H9 (cell line): Measurements from ENCODE around the gene KCNE4. TPM values are rescaled to one million over a fixed set of nuclear protein-coding genes. Genes with fewer than 3 reads are reported as not detected.

ENCODE experiments used
- DNase-seq: peaks from one replicate; pipeline ENCODE4 v3.0.0-alpha.2; 2017
- H2AFZ ChIP-seq: one replicate; pipeline ENCODE4 v1.6.1; 2013; ENCODE audit warnings: mild to moderate bottlenecking, low read length, control low read depth, moderate library complexity
- H2AK5ac ChIP-seq: 2 replicates; pipeline ENCODE4 v1.6.1; 2013; ENCODE audit warnings: low read length, control low read depth, mixed read lengths; ENCODE audit not compliant: insufficient read length
- H2BK120ac ChIP-seq: one replicate; pipeline ENCODE4 v1.6.1; 2013; ENCODE audit warnings: low read depth, mild to moderate bottlenecking, low read length, control low read depth, inconsistent platforms; ENCODE audit not compliant: poor library complexity, severe bottlenecking
- H2BK12ac ChIP-seq: 2 replicates; pipeline ENCODE4 v1.6.1; 2013; ENCODE audit warnings: low read length, control low read depth, mixed read lengths, low read depth; ENCODE audit not compliant: insufficient read length
- H2BK15ac ChIP-seq: 2 replicates; pipeline ENCODE4 v1.6.1; 2013; ENCODE audit warnings: low read depth, low read length, control low read depth
- H2BK20ac ChIP-seq: one replicate; pipeline ENCODE4 v1.6.1; 2013; ENCODE audit warnings: low read depth, mild to moderate bottlenecking, low read length, control low read depth, inconsistent platforms; ENCODE audit not compliant: poor library complexity, severe bottlenecking
- H2BK5ac ChIP-seq: 2 replicates; pipeline ENCODE4 v1.6.1; 2013; ENCODE audit warnings: low read length, control low read depth, mixed read lengths; ENCODE audit not compliant: insufficient read length
- H3K14ac ChIP-seq: 2 replicates; pipeline ENCODE4 v1.6.1; 2013; ENCODE audit warnings: low read length, control low read depth; ENCODE audit not compliant: insufficient read depth
- H3K18ac ChIP-seq: 2 replicates; pipeline ENCODE4 v1.6.1; 2013; ENCODE audit warnings: low read depth, mild to moderate bottlenecking, mixed read lengths, low read length, control low read depth; ENCODE audit not compliant: insufficient read length
- H3K23ac ChIP-seq: 2 replicates; pipeline ENCODE4 v1.6.1; 2013; ENCODE audit warnings: low read length, control low read depth, mixed read lengths, low read depth; ENCODE audit not compliant: insufficient read length
- H3K23me2 ChIP-seq: 2 replicates; pipeline ENCODE4 v1.6.1; 2013; ENCODE audit warnings: low read depth, mild to moderate bottlenecking, mixed read lengths, low read length, control low read depth; ENCODE audit not compliant: insufficient read length, poor library complexity, severe bottlenecking
- H3K27ac ChIP-seq: 2 replicates; pipeline ENCODE4 v1.5.1; 2013; ENCODE audit warnings: low read length, control low read depth, mixed read lengths, low read depth; ENCODE audit not compliant: insufficient read length
- H3K27me3 ChIP-seq: 2 replicates; pipeline ENCODE4 v1.6.1; 2013; ENCODE audit warnings: low read length, control low read depth, inconsistent platforms; ENCODE audit not compliant: insufficient read depth
- H3K4ac ChIP-seq: 2 replicates; pipeline ENCODE4 v1.6.1; 2013; ENCODE audit warnings: low read depth, mild to moderate bottlenecking, control low read depth, inconsistent platforms, low read length, moderate library complexity
- H3K4me1 ChIP-seq: 2 replicates; pipeline ENCODE4 v1.6.1; 2013; ENCODE audit warnings: low read length, control low read depth, inconsistent platforms; ENCODE audit not compliant: insufficient read depth
- H3K4me2 ChIP-seq: 2 replicates; pipeline ENCODE4 v1.6.1; 2013; ENCODE audit warnings: low read length, control low read depth, mixed read lengths; ENCODE audit not compliant: insufficient read length, insufficient read depth
- H3K56ac ChIP-seq: 2 replicates; pipeline ENCODE4 v1.6.1; 2013; ENCODE audit warnings: low read depth, mild to moderate bottlenecking, mixed read lengths, low read length, control low read depth; ENCODE audit not compliant: insufficient read length
- H3K79me1 ChIP-seq: 2 replicates; pipeline ENCODE4 v1.6.1; 2013; ENCODE audit warnings: low read depth, mild to moderate bottlenecking, moderate library complexity, low read length, control low read depth, inconsistent platforms; ENCODE audit not compliant: insufficient read depth, poor library complexity, severe bottlenecking
- H3K79me2 ChIP-seq: 2 replicates; pipeline ENCODE4 v1.6.1; 2013; ENCODE audit warnings: low read length, control low read depth, inconsistent platforms; ENCODE audit not compliant: insufficient read depth
- H3K9ac ChIP-seq: 2 replicates; pipeline ENCODE4 v1.6.1; 2013; ENCODE audit warnings: low read length, control low read depth, mixed read lengths; ENCODE audit not compliant: insufficient read length; ENCODE audit errors: extremely low read depth
- H3K9me3 ChIP-seq: one replicate; pipeline ENCODE4 v1.6.1; 2013; ENCODE audit warnings: low read depth, low read length, inconsistent platforms; ENCODE audit not compliant: control insufficient read depth
- H3T11ph ChIP-seq: one replicate; pipeline ENCODE4 v1.6.1; 2013; ENCODE audit warnings: mild to moderate bottlenecking, low read length, control low read depth, inconsistent platforms
- H4K20me1 ChIP-seq: one replicate; pipeline ENCODE4 v1.6.1; 2013; ENCODE audit not compliant: control insufficient read depth, insufficient read length, insufficient read depth
- H4K5ac ChIP-seq: 2 replicates; pipeline ENCODE4 v1.6.1; 2013; ENCODE audit warnings: low read depth, mild to moderate bottlenecking, mixed read lengths, low read length, control low read depth; ENCODE audit not compliant: insufficient read length
- H4K8ac ChIP-seq: replicated peaks from 2 replicates; pipeline ENCODE4 v1.6.1; 2013; ENCODE audit warnings: low read length, control low read depth, mixed read lengths, low read depth; ENCODE audit not compliant: insufficient read length
- H4K91ac ChIP-seq: 2 replicates; pipeline ENCODE4 v1.6.1; 2013; ENCODE audit warnings: low read depth, mild to moderate bottlenecking, moderate library complexity, mixed read lengths, low read length, control low read depth; ENCODE audit not compliant: insufficient read length
- H3K27ac Mint-ChIP-seq, 3 experiments: 2 replicates in 2 of 3; 3 replicates in 1 of 3; pipeline ENCODE4 v1.8.0; 2020 to 2021; ENCODE audit warnings: mixed read lengths in 3 of 3, mild to moderate bottlenecking in 1 of 3, moderate library complexity in 1 of 3
- H3K27me3 Mint-ChIP-seq: 2 replicates; pipeline ENCODE4 v1.8.0; 2021; ENCODE audit warnings: low read depth, mild to moderate bottlenecking, moderate library complexity, mixed read lengths
- H3K36me3 Mint-ChIP-seq, 3 experiments: 2 replicates in 2 of 3; 3 replicates in 1 of 3; pipeline ENCODE4 v1.8.0; 2020 to 2021; ENCODE audit warnings: low read depth in 3 of 3, mixed read lengths in 3 of 3; ENCODE audit not compliant: insufficient read depth in 1 of 3
- H3K4me1 Mint-ChIP-seq, 2 experiments: 2 replicates each; pipeline ENCODE4 v1.8.0; 2020; ENCODE audit warnings: mixed read lengths in 2 of 2
- H3K4me3 Mint-ChIP-seq, 2 experiments: 2 replicates in 1 of 2; 3 replicates in 1 of 2; pipeline ENCODE4 v1.8.0; 2020 to 2021; ENCODE audit warnings: mild to moderate bottlenecking in 2 of 2, mixed read lengths in 2 of 2, moderate library complexity in 1 of 2
- H3K9me3 Mint-ChIP-seq, 2 experiments: 2 replicates in 1 of 2; 3 replicates in 1 of 2; pipeline ENCODE4 v1.8.0; 2020; ENCODE audit warnings: mild to moderate bottlenecking in 2 of 2, mixed read lengths in 2 of 2, moderate library complexity in 1 of 2
- CTCF ChIP-seq: fragments of 200-600 bp; sonication (generic); conservative IDR thresholded peaks from 3 replicates; pipeline ENCODE4 v1.8.0; 2021; ENCODE audit warnings: antibody characterized with exemption, mild to moderate bottlenecking
- WGBS: extraction: QIAGEN DNeasy Blood & Tissue Kit; methylation state at CpG from one replicate; pipeline ENCODE4 v1.1.7; 2013; ENCODE audit warnings: missing lambda C conversion rate, low lambda C conversion rate, mixed read lengths; ENCODE audit not compliant: insufficient read length; ENCODE audit errors: extremely low coverage; 5-methylcytosine and 5-hydroxymethylcytosine counted together
- total RNA-seq: library from RNA; stranded (reverse); gene quantifications from 2 replicates; pipeline ENCODE4 v1.2.1, GENCODE V29; 2021

Gene KCNE4
- total RNA-seq, 1 experiment from 2014 or later, result 0.24 TPM

- no peak overlapping the region for H3K4ac ChIP-seq
- H3K4me2 ChIP-seq, result no peak overlapping the region
- H3K23ac ChIP-seq, result no peak overlapping the region
- TF ChIP-seq CTCF, result no peak
- H3K27ac ChIP-seq, result no peak overlapping the region
- H3K18ac ChIP-seq, result no peak overlapping the region
- no peaks in the 10 kb centered on the region for H3K79me1 ChIP-seq
- no peak overlapping the region for H2BK20ac ChIP-seq
- H4K8ac ChIP-seq, result no peak overlapping the region
- H3K4me3 Mint-ChIP-seq, result no peak overlapping the region
- H3K4me1 ChIP-seq, result no peaks in the 10 kb centered on the region; the same call in 1 of the 2 replicates
- H2BK12ac ChIP-seq, result no peak overlapping the region
- H2BK120ac ChIP-seq, result no peak overlapping the region
- H2AK5ac ChIP-seq, result no peak overlapping the region
- no peaks in the 10 kb centered on the region for H3K79me2 ChIP-seq
- no peaks in the 10 kb centered on the region for H3K9me3 ChIP-seq
- H2AFZ ChIP-seq, result no peak overlapping the region
- DNase-seq, result no peak
- no peak overlapping the region for H4K91ac ChIP-seq
- peaks cover 2% of the 10 kb centered on the region for H4K20me1 ChIP-seq
- no peaks in the 10 kb centered on the region; the same call in 1 of the 2 replicates for H3K27me3 Mint-ChIP-seq
- no peak overlapping the region for H3K9ac ChIP-seq
- no peaks in the 10 kb centered on the region for H3K9me3 Mint-ChIP-seq
- no peaks in the 10 kb centered on the region for H3K23me2 ChIP-seq
- H2BK15ac ChIP-seq, result no peak overlapping the region
- no peak overlapping the region for H2BK5ac ChIP-seq
- no peaks in the 10 kb centered on the region for H3K36me3 Mint-ChIP-seq
- WGBS, result no CpG with 5 or more reads among the region's 3 CpGs
- H3K27me3 ChIP-seq, result no peaks in the 10 kb centered on the region
- no peak overlapping the region for H3K56ac ChIP-seq
- H3K4me1 Mint-ChIP-seq, result peaks cover 16 to 17% of the 10 kb centered on the region in 2 experiments
- no peak overlapping the region for H3T11ph ChIP-seq
- H3K27ac Mint-ChIP-seq, result no peak overlapping the region
- no peak overlapping the region for H4K5ac ChIP-seq
- no peak overlapping the region for H3K14ac ChIP-seq
Observed at GRCh38 chr2:223099561-223099960, 47.6 kb downstream of the KCNE4 start.
